GM23338 (cell line): Measurements from ENCODE around the gene ATP6V1G3. TPM values are rescaled to one million over a fixed set of nuclear protein-coding genes. Genes with fewer than 3 reads are reported as not detected.

Experiments
- ATAC-seq: fragments of 200-7000 bp; cut with Tn5 transposase; 3 replicates; pipeline ENCODE4 v1.9.1; 2020
- DNase-seq: peaks from one replicate; pipeline ENCODE4 v3.0.0-alpha.2; 2015; ENCODE audit warnings: low spot score
- H2AFZ ChIP-seq: fragments of 200-600 bp; sonication (generic); 2 replicates; pipeline ENCODE4 v1.8.0; 2016; ENCODE audit warnings: antibody characterized with exemption, mild to moderate bottlenecking, moderate library complexity
- H3F3A ChIP-seq: fragments of 200-600 bp; sonication (generic); replicated peaks from 2 replicates; pipeline ENCODE4 v1.8.0; 2017; ENCODE audit warnings: antibody characterized with exemption, mixed run types, low read depth
- H3K27ac ChIP-seq: fragments of 200-600 bp; sonication (generic); 2 replicates; pipeline ENCODE4 v1.6.1; 2016; ENCODE audit warnings: low read depth
- H3K27me3 ChIP-seq: fragments of 200-600 bp; sonication (generic); 2 replicates; pipeline ENCODE4 v1.8.0; 2016; ENCODE audit warnings: mild to moderate bottlenecking, mixed run types, moderate library complexity; ENCODE audit not compliant: insufficient read depth
- H3K36me3 ChIP-seq: fragments of 200-600 bp; sonication (generic); 2 replicates; pipeline ENCODE4 v1.8.0; 2016; ENCODE audit warnings: mild to moderate bottlenecking; ENCODE audit not compliant: insufficient read depth
- H3K4me1 ChIP-seq: fragments of 200-600 bp; sonication (generic); 2 replicates; pipeline ENCODE4 v1.8.0; 2016; ENCODE audit warnings: mild to moderate bottlenecking, moderate library complexity; ENCODE audit not compliant: insufficient read depth
- H3K4me2 ChIP-seq: fragments of 200-600 bp; sonication (generic); 2 replicates; pipeline ENCODE4 v1.7.1; 2017; ENCODE audit warnings: mixed run types
- H3K4me3 ChIP-seq: fragments of 200-600 bp; sonication (generic); 2 replicates; pipeline ENCODE4 v1.6.1; 2016; ENCODE audit warnings: mixed run types
- H3K79me2 ChIP-seq: fragments of 200-600 bp; sonication (generic); replicated peaks from 2 replicates; pipeline ENCODE4 v1.8.0; 2017; ENCODE audit warnings: mild to moderate bottlenecking; ENCODE audit not compliant: insufficient read depth
- H3K9me2 ChIP-seq: fragments of 200-600 bp; sonication (generic); 2 replicates; pipeline ENCODE4 v1.8.0; 2017; ENCODE audit not compliant: insufficient read depth
- H4K20me1 ChIP-seq: fragments of 200-600 bp; sonication (generic); replicated peaks from 2 replicates; pipeline ENCODE4 v1.8.0; 2017; ENCODE audit warnings: mild to moderate bottlenecking; ENCODE audit not compliant: insufficient read depth
- H3K27ac Mint-ChIP-seq: 2 replicates; pipeline ENCODE4 v1.8.0; 2020; ENCODE audit warnings: inconsistent platforms, mild to moderate bottlenecking, moderate library complexity, mixed read lengths
- H3K27me3 Mint-ChIP-seq: 3 replicates; pipeline ENCODE4 v1.8.0; 2022; ENCODE audit warnings: low read depth, mild to moderate bottlenecking, moderate library complexity, mixed read lengths, inconsistent platforms; ENCODE audit not compliant: insufficient read depth, poor library complexity
- H3K36me3 Mint-ChIP-seq: 3 replicates; pipeline ENCODE4 v1.8.0; 2021; ENCODE audit warnings: low read depth, mild to moderate bottlenecking, inconsistent platforms, moderate library complexity, mixed read lengths
- H3K4me1 Mint-ChIP-seq: 3 replicates; pipeline ENCODE4 v1.8.0; 2020; ENCODE audit warnings: mild to moderate bottlenecking, inconsistent platforms, mixed read lengths
- H3K4me3 Mint-ChIP-seq: 3 replicates; pipeline ENCODE4 v1.8.0; 2021; ENCODE audit warnings: moderate library complexity, mild to moderate bottlenecking, inconsistent platforms, mixed read lengths
- H3K9me3 Mint-ChIP-seq: 3 replicates; pipeline ENCODE4 v1.8.0; 2020; ENCODE audit warnings: moderate library complexity, mild to moderate bottlenecking, inconsistent platforms, mixed read lengths
- JUNB ChIP-seq: IDR thresholded peaks from one replicate; pipeline ENCODE4 v1.6.1; 2016; ENCODE audit warnings: antibody characterized with exemption; ENCODE audit not compliant: unreplicated experiment
- NANOG ChIP-seq: IDR thresholded peaks from 2 replicates; pipeline ENCODE4 v1.6.1; 2016; ENCODE audit warnings: antibody characterized with exemption, borderline replicate concordance
- POLR2AphosphoS5 ChIP-seq: IDR thresholded peaks from 2 replicates; pipeline ENCODE4 v1.6.1; 2016; ENCODE audit warnings: antibody characterized with exemption, low read depth
- STAT1 ChIP-seq: IDR thresholded peaks from one replicate; pipeline ENCODE4 v1.6.1; 2016; ENCODE audit warnings: antibody characterized with exemption; ENCODE audit not compliant: unreplicated experiment
- ZNF462 ChIP-seq: fragments of 250-450 bp; sonication (Bioruptor Pico); IDR thresholded peaks from 2 replicates; pipeline ENCODE4 v1.5.0; 2020; ENCODE audit warnings: mild to moderate bottlenecking, moderate library complexity
- polyA plus RNA-seq: library from polyadenylated mRNA; unstranded; fragments of >200 nt; fragmentation: Nextera tagmentation; extraction: Ambion mirVana; gene quantifications from 2 replicates; pipeline ENCODE4 v1.2.1, GENCODE V29; 2016
- total RNA-seq: library from RNA; depleted of rRNA; stranded (reverse); fragments of >200 nt; shearing (Covaris generic); gene quantifications from 2 replicates; pipeline ENCODE4 v1.2.3, GENCODE V29; 2014
- TF ChIP-seq, protein P1 (sequence below): IDR thresholded peaks from 2 replicates; pipeline ENCODE4 v1.6.1; 2016; ENCODE audit warnings: antibody characterized with exemption
- TF ChIP-seq, protein P2 (sequence below): IDR thresholded peaks from one replicate; pipeline ENCODE4 v1.6.1; 2018; ENCODE audit warnings: antibody characterized with exemption; ENCODE audit not compliant: unreplicated experiment

The ATP6V1G3 gene
- total and polyA plus RNA-seq, 2 experiments from 2014 or later, result not detected

DNA sequence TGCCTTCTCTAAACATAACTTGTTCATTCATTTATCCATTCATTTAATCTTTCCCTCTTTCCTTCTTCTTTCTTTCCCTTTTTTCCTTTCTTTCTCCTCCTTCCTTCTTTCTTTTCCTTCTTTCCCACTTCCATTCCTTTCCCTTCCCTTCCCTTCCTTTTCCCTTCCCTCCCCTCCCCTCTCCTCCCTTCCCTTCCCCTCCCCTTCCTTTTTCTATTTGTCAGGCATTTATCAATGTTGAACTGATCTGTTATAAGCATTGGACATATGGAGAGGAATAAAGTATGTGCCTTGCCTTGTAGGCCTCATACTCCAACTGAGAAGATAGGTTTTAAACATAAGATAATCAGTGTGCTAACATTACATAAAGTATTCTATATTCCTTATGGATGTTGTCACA lies 23.7 kb upstream of the ATP6V1G3 start (continued):
- TF ChIP-seq ZNF462 (CRISPR knock-in tag) (no peak), POLR2AphosphoS5 (no peak), STAT1 (no peak), JUNB (no peak), NANOG (no peak)
- TF ChIP-seq, protein P1, sequence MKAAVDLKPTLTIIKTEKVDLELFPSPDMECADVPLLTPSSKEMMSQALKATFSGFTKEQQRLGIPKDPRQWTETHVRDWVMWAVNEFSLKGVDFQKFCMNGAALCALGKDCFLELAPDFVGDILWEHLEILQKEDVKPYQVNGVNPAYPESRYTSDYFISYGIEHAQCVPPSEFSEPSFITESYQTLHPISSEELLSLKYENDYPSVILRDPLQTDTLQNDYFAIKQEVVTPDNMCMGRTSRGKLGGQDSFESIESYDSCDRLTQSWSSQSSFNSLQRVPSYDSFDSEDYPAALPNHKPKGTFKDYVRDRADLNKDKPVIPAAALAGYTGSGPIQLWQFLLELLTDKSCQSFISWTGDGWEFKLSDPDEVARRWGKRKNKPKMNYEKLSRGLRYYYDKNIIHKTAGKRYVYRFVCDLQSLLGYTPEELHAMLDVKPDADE, result no peak

- no peak overlapping the region; the same call in 1 of the 2 replicates for H3K27ac Mint-ChIP-seq
- Histone ChIP-seq H3K36me3 (no peaks in the 10 kb centered on the region), H3K79me2 (no peaks in the 10 kb centered on the region), H3F3A (no peaks in the 10 kb centered on the region), H3K27ac (no peak overlapping the region), H3K9me2 (0 out of 2 replicates have a peak, but pooled peaks cover 3% of the 10 kb centered on the region), H3K4me2 (no peak overlapping the region), H2AFZ (no peak overlapping the region), H3K4me1 (no peaks in the 10 kb centered on the region), H3K4me3 (no peak overlapping the region), H4K20me1 (no peaks in the 10 kb centered on the region), H3K27me3 (no peaks in the 10 kb centered on the region)
- DNase-seq (peak; percentile 29), ATAC-seq (no peak)
- H3K27me3 Mint-ChIP-seq, result peaks cover 2% of the 10 kb centered on the region
- H3K9me3 Mint-ChIP-seq, result no peaks in the 10 kb centered on the region
- H3K4me3 Mint-ChIP-seq, result no peak overlapping the region
- no peaks in the 10 kb centered on the region; the same call in 2 of the 3 replicates for H3K4me1 Mint-ChIP-seq
- no peaks in the 10 kb centered on the region; the same call in 2 of the 3 replicates for H3K36me3 Mint-ChIP-seq
- TF ChIP-seq, protein P1, result no peak
- TF ChIP-seq, protein P2, sequence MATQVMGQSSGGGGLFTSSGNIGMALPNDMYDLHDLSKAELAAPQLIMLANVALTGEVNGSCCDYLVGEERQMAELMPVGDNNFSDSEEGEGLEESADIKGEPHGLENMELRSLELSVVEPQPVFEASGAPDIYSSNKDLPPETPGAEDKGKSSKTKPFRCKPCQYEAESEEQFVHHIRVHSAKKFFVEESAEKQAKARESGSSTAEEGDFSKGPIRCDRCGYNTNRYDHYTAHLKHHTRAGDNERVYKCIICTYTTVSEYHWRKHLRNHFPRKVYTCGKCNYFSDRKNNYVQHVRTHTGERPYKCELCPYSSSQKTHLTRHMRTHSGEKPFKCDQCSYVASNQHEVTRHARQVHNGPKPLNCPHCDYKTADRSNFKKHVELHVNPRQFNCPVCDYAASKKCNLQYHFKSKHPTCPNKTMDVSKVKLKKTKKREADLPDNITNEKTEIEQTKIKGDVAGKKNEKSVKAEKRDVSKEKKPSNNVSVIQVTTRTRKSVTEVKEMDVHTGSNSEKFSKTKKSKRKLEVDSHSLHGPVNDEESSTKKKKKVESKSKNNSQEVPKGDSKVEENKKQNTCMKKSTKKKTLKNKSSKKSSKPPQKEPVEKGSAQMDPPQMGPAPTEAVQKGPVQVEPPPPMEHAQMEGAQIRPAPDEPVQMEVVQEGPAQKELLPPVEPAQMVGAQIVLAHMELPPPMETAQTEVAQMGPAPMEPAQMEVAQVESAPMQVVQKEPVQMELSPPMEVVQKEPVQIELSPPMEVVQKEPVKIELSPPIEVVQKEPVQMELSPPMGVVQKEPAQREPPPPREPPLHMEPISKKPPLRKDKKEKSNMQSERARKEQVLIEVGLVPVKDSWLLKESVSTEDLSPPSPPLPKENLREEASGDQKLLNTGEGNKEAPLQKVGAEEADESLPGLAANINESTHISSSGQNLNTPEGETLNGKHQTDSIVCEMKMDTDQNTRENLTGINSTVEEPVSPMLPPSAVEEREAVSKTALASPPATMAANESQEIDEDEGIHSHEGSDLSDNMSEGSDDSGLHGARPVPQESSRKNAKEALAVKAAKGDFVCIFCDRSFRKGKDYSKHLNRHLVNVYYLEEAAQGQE, result no peak
- TF ChIP-seq NANOG, result no peak
Observed at GRCh38 chr1:198563583-198563982, 23.1 kb upstream of the ATP6V1G3 start.
